ENCODE data around the gene SSC5D. TPM values are rescaled to one million over a fixed set of nuclear protein-coding genes. Genes with fewer than 3 reads are reported as not detected.
A peak's percentile ranks its signal among the peaks of the same experiment; 100 is the strongest.

Gene SSC5D
- total and polyA plus RNA-seq, 9 of the 15 experiments (the other 6 are each of a cell fraction or from before 2014, with no cell fraction given) = 0.04 to 0.71 (median 0.14) TPM; not detected in 2

- no peak; the same call in 1 of the 2 replicates for TF ChIP-seq ZNF609 (CRISPR knock-in tag; IDR thresholded peaks at IDR 0.05; ENCODE audit: borderline replicate concordance)
- TF ChIP-seq FOXP4 (CRISPR knock-in tag; IDR thresholded peaks at IDR 0.05; ENCODE audit: borderline replicate concordance) = peak; percentile 38; the same call in 1 of the 2 replicates
- no peak; the same call in 1 of the 2 replicates for TF ChIP-seq ILF3 (IDR thresholded peaks at IDR 0.05; ENCODE audit: borderline replicate concordance)
- TF ChIP-seq ZNF347 (CRISPR knock-in tag; IDR thresholded peaks at IDR 0.05; ENCODE audit: low read depth) = no peak
- TF ChIP-seq RBM22 (IDR thresholded peaks at IDR 0.05; ENCODE audit: low read depth, low read length, poor library complexity, severe bottlenecking) = no peak
- TF ChIP-seq MBD1 (CRISPR knock-in tag; IDR thresholded peaks at IDR 0.05) = no peak
- peak; percentile 26 for TF ChIP-seq RBBP5 (IDR thresholded peaks at IDR 0.05; ENCODE audit: borderline replicate concordance, insufficient read depth, low read length, poor library complexity, severe bottlenecking)
- no peak for TF ChIP-seq ZNF644 (tag; IDR thresholded peaks at IDR 0.05; ENCODE audit: low read depth)
- no peak for TF ChIP-seq TCF15 (CRISPR knock-in tag; IDR thresholded peaks at IDR 0.05)
- TF ChIP-seq ZNF184 (CRISPR knock-in tag; IDR thresholded peaks at IDR 0.05) = no peak
- peak; percentile 88 for TF ChIP-seq PHF8 (IDR thresholded peaks at IDR 0.05; ENCODE audit: borderline replicate concordance, low read length)
- no peak for TF ChIP-seq U2AF1 (optimal IDR thresholded peaks at IDR 0.05; ENCODE audit: low read depth, low read length)
- TF ChIP-seq HMG20B (CRISPR knock-in tag; IDR thresholded peaks at IDR 0.05) = no peak
- TF ChIP-seq KLF16 (IDR thresholded peaks at IDR 0.05) = no peak
- TF ChIP-seq SAFB2 (IDR thresholded peaks at IDR 0.05; ENCODE audit: borderline replicate concordance, low read depth, low read length, severe bottlenecking) = no peak
- peak; percentile 72; the same call in 1 of the 2 replicates for TF ChIP-seq TRIM28 (IDR thresholded peaks at IDR 0.05)
- TF ChIP-seq ELF4 (CRISPR knock-in tag; IDR thresholded peaks at IDR 0.05) = no peak; the same call in 1 of the 2 replicates
These were observed 26.8 kb upstream of the SSC5D start, which contains the start of gene ISOC2 (continued) for GRCh38 chr19:55461259-55461973.
